CD4-positive, alpha-beta memory T cell (primary cell): ENCODE results near the gene PTX4. TPM values are rescaled to one million over a fixed set of nuclear protein-coding genes. Genes with fewer than 3 reads are reported as not detected.

Experiments used
- CTCF ChIA-PET: fragments of 350-600 bp; sonication (Branson Sonifier 250); formaldehyde crosslinking; loops from one replicate; lab custom pipeline; 2021; ENCODE audit warnings: inconsistent platforms; ENCODE audit not compliant: partially characterized antibody; lab: Charles Lee
- POLR2A ChIA-PET: fragments of 350-600 bp; sonication (Branson Sonifier 250); formaldehyde crosslinking; loops from one replicate; lab custom pipeline; 2021; ENCODE audit not compliant: partially characterized antibody; lab: Charles Lee
- DNase-seq, 5 donors: peaks; one replicate each; pipeline versions ENCODE4 v3.0.0 to v3.0.0-alpha.2; 2020 to 2022; ENCODE audit warnings: mixed read lengths in 1 of 5
- H3K27ac ChIP-seq: one replicate; pipeline ENCODE4 v1.7.0; 2013; ENCODE audit warnings: low read depth, low read length
- H3K27me3 ChIP-seq: 2 replicates; pipeline ENCODE4 v1.7.0; 2013; ENCODE audit warnings: mild to moderate bottlenecking, low read length, moderate library complexity; ENCODE audit not compliant: insufficient read depth
- H3K36me3 ChIP-seq: 2 replicates; pipeline ENCODE4 v1.7.0; 2013; ENCODE audit warnings: mild to moderate bottlenecking, low read length, moderate library complexity; ENCODE audit not compliant: insufficient read depth
- H3K4me1 ChIP-seq: 2 replicates; pipeline ENCODE4 v1.7.0; 2013; ENCODE audit warnings: mild to moderate bottlenecking, low read length, moderate library complexity; ENCODE audit not compliant: insufficient read depth
- H3K4me3 ChIP-seq, 2 donors: one replicate each; pipeline ENCODE4 v1.7.0; 2013; ENCODE audit warnings: low read length in 2 of 2, mild to moderate bottlenecking in 1 of 2
- H3K9me3 ChIP-seq, 2 donors: one replicate each; pipeline ENCODE4 v1.7.0; 2013; ENCODE audit warnings: low read length in 2 of 2, control low read depth in 1 of 2; ENCODE audit not compliant: control insufficient read depth in 1 of 2
- H3K27ac Mint-ChIP-seq, 7 donors: one replicate each; pipeline ENCODE4 v1.8.0; 2020 to 2021; ENCODE audit warnings: mixed read lengths in 7 of 7, mild to moderate bottlenecking in 6 of 7, inconsistent platforms in 3 of 7, moderate library complexity in 3 of 7
- H3K27me3 Mint-ChIP-seq, 2 donors: one replicate each; pipeline ENCODE4 v1.8.0; 2020 to 2021; ENCODE audit warnings: mixed read lengths in 2 of 2
- H3K36me3 Mint-ChIP-seq, 2 donors: one replicate each; pipeline ENCODE4 v1.8.0; 2020 to 2021; ENCODE audit warnings: mixed read lengths in 2 of 2, inconsistent platforms in 1 of 2, mild to moderate bottlenecking in 1 of 2
- H3K4me1 Mint-ChIP-seq, 4 donors: one replicate each; pipeline ENCODE4 v1.8.0; 2020 to 2021; ENCODE audit warnings: mixed read lengths in 4 of 4, mild to moderate bottlenecking in 1 of 4
- H3K4me3 Mint-ChIP-seq, 8 donors: one replicate each; pipeline ENCODE4 v1.8.0; 2020 to 2021; ENCODE audit warnings: mixed read lengths in 8 of 8, mild to moderate bottlenecking in 7 of 8, moderate library complexity in 6 of 8, inconsistent platforms in 3 of 8
- H3K9me3 Mint-ChIP-seq, 8 donors: one replicate each; pipeline ENCODE4 v1.8.0; 2020 to 2021; ENCODE audit warnings: mixed read lengths in 8 of 8, mild to moderate bottlenecking in 5 of 8, inconsistent platforms in 3 of 8, moderate library complexity in 1 of 8
- intact Hi-C: fragments of 100-400 bp; cut with micrococcal nuclease; formaldehyde crosslinking; loops from one replicate; pipeline ENCODE4 v1.15.1; 2023
- polyA plus RNA-seq, 2 donors: library from polyadenylated mRNA; unstranded; fragments of 300-500 nt; fragmentation: Illumina TruSeq; gene quantifications; one replicate each; pipeline ENCODE4 v1.2.3, GENCODE V29; 2021
- total RNA-seq, 2 experiments: library from RNA; stranded (reverse); gene quantifications; one replicate each; pipeline ENCODE4 v1.2.3, GENCODE V29; 2021

PTX4 gene
- total and polyA plus RNA-seq, 4 experiments from 2014 or later, result not detected

DNA sequence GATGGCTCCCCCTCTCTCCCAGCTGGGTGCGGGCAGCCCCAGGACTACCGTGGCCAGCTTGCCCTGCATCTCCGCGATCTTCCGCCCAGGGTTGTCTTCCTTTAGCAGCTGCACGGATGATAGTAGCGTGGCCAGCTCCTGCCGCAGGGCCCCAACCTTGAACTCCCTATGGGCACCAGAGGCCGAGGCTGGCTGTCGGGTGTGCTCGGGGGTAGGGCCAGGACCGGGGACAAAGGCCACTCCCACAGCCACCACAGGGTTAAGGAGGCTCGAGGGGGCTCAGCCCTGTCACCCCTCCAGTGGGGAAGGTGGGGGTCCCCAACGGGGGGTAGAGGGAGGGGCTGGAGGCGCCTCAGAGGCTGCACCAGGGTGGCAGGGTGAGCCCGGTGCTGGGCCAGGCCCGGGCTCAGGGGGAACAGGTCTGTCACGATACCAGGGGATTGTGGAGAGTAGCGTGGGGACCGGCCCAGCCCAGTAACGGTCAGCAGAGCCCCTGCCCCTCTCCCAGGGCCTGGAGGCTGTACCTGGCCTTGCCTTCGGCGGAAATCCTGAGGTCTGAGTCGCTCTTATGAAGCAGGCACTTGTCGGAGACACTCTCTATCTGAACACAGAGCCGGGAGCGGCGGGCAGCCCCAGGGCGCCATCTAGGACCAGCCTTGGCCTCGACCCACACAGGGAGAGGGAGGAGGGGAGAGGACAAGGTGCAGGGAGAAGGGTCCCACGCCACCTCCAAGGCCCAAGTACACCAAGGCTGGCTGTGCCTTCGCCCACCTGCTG is 52.6 kb downstream of the PTX4 start:
- Histone ChIP-seq H3K4me3 (no peak overlapping the region), H3K9me3 (no peaks in the 10 kb centered on the region), H3K36me3 (no peaks in the 10 kb centered on the region), H3K27me3 (no peaks in the 10 kb centered on the region), H3K4me1 (no peaks in the 10 kb centered on the region), H3K27ac (no peak overlapping the region)
- ChIA-PET CTCF (no interaction called here), POLR2A (no interaction called here)
- no peaks in the 10 kb centered on the region for H3K36me3 Mint-ChIP-seq
- no peaks in the 10 kb centered on the region for H3K27me3 Mint-ChIP-seq
- no peak overlapping the region for H3K4me3 Mint-ChIP-seq
- no peak for DNase-seq
- no peaks in the 10 kb centered on the region for H3K4me1 Mint-ChIP-seq
- peak overlapping the region in 1 of 7 donors; percentile 47 for H3K27ac Mint-ChIP-seq
- intact Hi-C loops, result no loop called here
- H3K9me3 Mint-ChIP-seq, result no peaks in the 10 kb centered on the region

Other genes with a start within 250 kb of the PTX4 start
- not detected for gene TPSAB1, start 248.2 kb downstream of the PTX4 start, total RNA-seq
- not detected for gene TPSAB1, start 248.2 kb downstream of the PTX4 start, polyA plus RNA-seq
- gene TPSD1, start 232.9 kb downstream of the PTX4 start, total RNA-seq, result not detected
- gene TPSD1, start 232.9 kb downstream of the PTX4 start, polyA plus RNA-seq, result not detected
- gene UBE2I, start 179.3 kb downstream of the PTX4 start, total RNA-seq, result 100 to 1,000 TPM; 170 to 177 TPM
- 100 to 1,000 TPM; 100 to 106 TPM for gene UBE2I, start 179.3 kb downstream of the PTX4 start, polyA plus RNA-seq
- gene BAIAP3, start 155.3 kb downstream of the PTX4 start, total RNA-seq, result 10 to 100 TPM; 18.3 to 19.7 TPM
- gene BAIAP3, start 155.3 kb downstream of the PTX4 start, polyA plus RNA-seq, result 1 to 10 TPM; 1.0 to 6.7 TPM
- 10 to 100 TPM; 38.1 to 40.3 TPM for gene TSR3, start 137.1 kb downstream of the PTX4 start, total RNA-seq
- gene TSR3, start 137.1 kb downstream of the PTX4 start, polyA plus RNA-seq, result 100 to 1,000 TPM in 1 of 2 donors, 10 to 100 TPM in 1; 99.0 to 116 TPM
- gene GNPTG, start 137.0 kb downstream of the PTX4 start, total RNA-seq, result 10 to 100 TPM; 58.7 to 61.5 TPM
- 10 to 100 TPM; 51.8 to 53.7 TPM for gene GNPTG, start 137.0 kb downstream of the PTX4 start, polyA plus RNA-seq
- gene UNKL, start 74.2 kb downstream of the PTX4 start, total RNA-seq, result 100 to 1,000 TPM; 110 to 122 TPM
- gene UNKL, start 74.2 kb downstream of the PTX4 start, polyA plus RNA-seq, result 1 to 10 TPM; 1.3 to 9.1 TPM
- gene UQCC4, start 68.2 kb downstream of the PTX4 start, total RNA-seq, result 1 to 10 TPM; 7.8 to 9.2 TPM
- gene UQCC4, start 68.2 kb downstream of the PTX4 start, polyA plus RNA-seq, result 10 to 100 TPM; 33.2 to 44.1 TPM
- gene PERCC1, start 57.9 kb downstream of the PTX4 start, total RNA-seq, result under 1 TPM; 0.49 to 0.50 TPM
- not detected for gene PERCC1, start 57.9 kb downstream of the PTX4 start, polyA plus RNA-seq
- 10 to 100 TPM; 12.1 to 14.7 TPM for gene CCDC154, start 44.4 kb downstream of the PTX4 start, total RNA-seq
- under 1 TPM in 1 of 2 donors, not detected in 1; 0.13 TPM for gene CCDC154, start 44.4 kb downstream of the PTX4 start, polyA plus RNA-seq
- 100 to 1,000 TPM; 105 to 111 TPM for gene CLCN7, start 13.9 kb downstream of the PTX4 start, total RNA-seq
- gene CLCN7, start 13.9 kb downstream of the PTX4 start, polyA plus RNA-seq, result 10 to 100 TPM; 18.1 to 29.6 TPM
- gene TELO2, start 4.4 kb upstream of the PTX4 start, total RNA-seq, result 10 to 100 TPM; 55.3 to 56.0 TPM
- gene TELO2, start 4.4 kb upstream of the PTX4 start, polyA plus RNA-seq, result 10 to 100 TPM; 11.3 to 14.5 TPM
- gene TMEM204, start 44.7 kb upstream of the PTX4 start, total RNA-seq, result 100 to 1,000 TPM; 124 to 125 TPM
- gene TMEM204, start 44.7 kb upstream of the PTX4 start, polyA plus RNA-seq, result 10 to 100 TPM; 95.9 to 97.1 TPM
- gene IFT140, start 123.1 kb upstream of the PTX4 start, total RNA-seq, result 1 to 10 TPM; 5.5 to 7.3 TPM
- gene IFT140, start 123.1 kb upstream of the PTX4 start, polyA plus RNA-seq, result 1 to 10 TPM; 3.3 to 3.8 TPM
- 10 to 100 TPM; 27.3 to 33.8 TPM for gene CRAMP1, start 123.4 kb upstream of the PTX4 start, total RNA-seq
- gene CRAMP1, start 123.4 kb upstream of the PTX4 start, polyA plus RNA-seq, result 1 to 10 TPM in 1 of 2 donors, under 1 TPM in 1; 0.55 to 5.1 TPM
- 10 to 100 TPM; 38.1 to 43.1 TPM for gene JPT2, start 189.3 kb upstream of the PTX4 start, total RNA-seq
- gene JPT2, start 189.3 kb upstream of the PTX4 start, polyA plus RNA-seq, result 10 to 100 TPM in 1 of 2 donors, 1 to 10 TPM in 1; 4.8 to 10.7 TPM
- gene MAPK8IP3, start 217.3 kb upstream of the PTX4 start, total RNA-seq, result 100 to 1,000 TPM; 238 to 248 TPM
- 1 to 10 TPM in 1 of 2 donors, under 1 TPM in 1; 0.86 to 4.6 TPM for gene MAPK8IP3, start 217.3 kb upstream of the PTX4 start, polyA plus RNA-seq